DMS114 treated with DMSO at 0.1 percent for 48 hours (cell line): ENCODE data around the gene PLXND1.
"Not testable (repeated sequence)": the region's sequence is repeated elsewhere in the genome, so short reads cannot be mapped to it uniquely, and the experiment has no call there.

ENCODE experiments used
- DNase-seq: peaks from one replicate; lab custom pipeline; 2025; ENCODE audit not compliant: unreplicated experiment; lab: John Stamatoyannopoulos, UW

PLXND1 gene

GRCh38 chr3:129606636-129607390 is at the start of gene PLXND1:
TSS of gene PLXND1 (minus strand) at chr3:129606676. CDS start at chr3:129606639, 37 bp downstream.
- no peak for DNase-seq

GRCh38 chr3:129655291-129655700 is 48.8 kb upstream of the PLXND1 start:
- no peak for DNase-seq

GRCh38 chr3:129654131-129654530 is 47.7 kb upstream of the PLXND1 start:
- DNase-seq: no peak

- DNase-seq: no peak
Observed at GRCh38 chr3:129653019-129653418, 46.5 kb upstream of the PLXND1 start.

- no peak for DNase-seq
Observed at GRCh38 chr3:129651435-129652202, 45.1 kb upstream of the PLXND1 start.

- peak; percentile 41 for DNase-seq
Observed at GRCh38 chr3:129650256-129650872, 43.9 kb upstream of the PLXND1 start.

- DNase-seq: no peak
Observed at GRCh38 chr3:129648391-129648790, 41.9 kb upstream of the PLXND1 start.

GRCh38 chr3:129645286-129645685 is 38.8 kb upstream of the PLXND1 start:
- no peak for DNase-seq

- no peak for DNase-seq
Observed at GRCh38 chr3:129644836-129645235, 38.4 kb upstream of the PLXND1 start.

- DNase-seq: not testable (repeated sequence)
Observed at GRCh38 chr3:129641567-129642260, 35.2 kb upstream of the PLXND1 start.

GRCh38 chr3:129640985-129641384 is 34.5 kb upstream of the PLXND1 start:
- not testable (repeated sequence) for DNase-seq

- DNase-seq: no peak
Observed at GRCh38 chr3:129638481-129638880, 32.0 kb upstream of the PLXND1 start.

GRCh38 chr3:129636082-129636481 is 29.6 kb upstream of the PLXND1 start:
- no peak for DNase-seq

- DNase-seq: no peak
Observed at GRCh38 chr3:129635656-129636055, 29.2 kb upstream of the PLXND1 start.

GRCh38 chr3:129633751-129634481 is 27.4 kb upstream of the PLXND1 start:
- DNase-seq: no peak

GRCh38 chr3:129632977-129633376 is 26.5 kb upstream of the PLXND1 start:
- DNase-seq: no peak

GRCh38 chr3:129632556-129632955 is 26.1 kb upstream of the PLXND1 start:
- DNase-seq: no peak

- DNase-seq: no peak
Observed at GRCh38 chr3:129632056-129632455, 25.6 kb upstream of the PLXND1 start.

- no peak for DNase-seq
Observed at GRCh38 chr3:129629011-129629410, 22.5 kb upstream of the PLXND1 start.

- no peak for DNase-seq
Observed at GRCh38 chr3:129628169-129628522, 21.7 kb upstream of the PLXND1 start.
